ENCODE data around the gene ATXN3.

The ATXN3 gene

DNA sequence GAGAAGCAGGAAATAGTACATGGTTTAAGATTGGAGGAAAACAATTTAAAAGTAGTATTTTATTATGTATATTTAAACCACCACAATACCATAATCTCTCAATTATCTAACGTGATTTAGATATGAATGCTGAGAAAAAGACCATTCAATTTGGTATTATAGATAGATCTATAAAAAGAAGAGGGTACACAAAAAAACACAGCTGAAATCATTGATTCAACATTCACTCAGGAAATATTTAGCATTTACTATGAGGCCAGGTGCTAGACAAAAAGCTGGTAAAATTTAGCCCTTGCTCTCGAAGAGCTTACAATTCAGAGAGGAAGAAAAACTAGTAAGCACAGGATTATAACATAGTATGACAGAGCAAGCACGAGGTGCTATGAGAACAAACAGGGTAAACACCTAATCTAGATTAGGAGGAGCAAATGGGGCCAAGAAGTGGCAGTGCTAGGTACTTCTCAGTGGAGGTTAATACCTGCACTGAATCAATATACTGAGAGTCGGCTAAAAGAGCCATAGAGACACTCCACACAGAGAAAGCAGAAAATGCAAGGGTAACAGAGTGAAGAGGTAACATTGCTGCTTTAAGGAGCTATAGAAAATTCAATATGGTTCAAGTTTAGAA, 94.1 kb downstream of the ATXN3 start:
- no peak for TF ChIP-seq JUND (IDR thresholded peaks at IDR 0.05; ENCODE audit: low read depth)
- in situ Hi-C loops (cut with HindIII; ENCODE audit: low pct_unique_long_range_greater_than_20kb, low sequenced_read_pairs) = no loop called here
- no peak for DNase-seq (ENCODE audit: low read depth in 1 of 2, low spot score in 1 of 2)

DNA sequence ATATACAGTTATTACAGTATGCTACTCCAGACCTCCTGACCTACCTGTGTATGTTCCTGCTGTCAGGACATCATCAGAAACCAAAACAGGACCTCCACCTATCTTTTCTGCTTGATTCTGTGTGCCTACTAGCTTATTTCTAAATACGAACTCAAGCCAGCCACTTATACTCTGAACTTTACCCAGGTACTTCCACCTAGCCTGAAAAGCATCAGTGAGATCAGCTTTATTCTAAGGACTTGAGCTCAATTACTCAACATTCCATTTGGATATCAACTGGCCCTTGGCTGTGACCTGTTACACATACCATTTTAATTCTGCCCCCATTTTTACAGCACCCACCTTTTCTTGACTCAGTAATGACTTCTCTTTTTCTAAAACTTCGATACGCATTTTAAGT, 95.7 kb downstream of the ATXN3 start:
- no peak for DNase-seq (ENCODE audit: low read depth in 1 of 2, low spot score in 1 of 2)
- no peak for TF ChIP-seq JUND (IDR thresholded peaks at IDR 0.05; ENCODE audit: low read depth)
- in situ Hi-C loops (cut with HindIII; ENCODE audit: low pct_unique_long_range_greater_than_20kb, low sequenced_read_pairs) = no loop called here

DNA sequence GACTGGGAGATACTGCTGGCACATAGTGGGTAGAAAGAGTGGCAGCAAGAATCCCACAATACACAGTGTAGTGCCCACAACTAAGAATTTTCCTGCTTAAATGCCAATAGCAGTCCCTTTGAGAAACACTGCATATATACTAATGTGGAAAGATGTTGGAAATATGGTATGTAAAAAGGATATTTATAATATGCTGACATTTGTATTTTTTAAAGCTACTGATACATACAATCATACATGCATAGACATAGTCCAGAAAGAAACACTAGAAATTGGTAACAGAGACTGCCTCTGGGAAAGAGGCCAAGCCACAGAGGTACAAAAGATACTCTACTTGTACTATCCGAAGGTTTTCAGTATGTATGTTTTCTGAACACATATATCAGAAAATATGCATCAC, 96.8 kb downstream of the ATXN3 start:
- no peak for DNase-seq (ENCODE audit: low read depth in 1 of 2, low spot score in 1 of 2)
- in situ Hi-C loops (cut with HindIII; ENCODE audit: low pct_unique_long_range_greater_than_20kb, low sequenced_read_pairs) = no loop called here
- TF ChIP-seq JUND (IDR thresholded peaks at IDR 0.05; ENCODE audit: low read depth) = no peak
